Activated CD4-positive, alpha-beta T cell treated with anti-CD3 and anti-CD28 coated beads for 36 hours (primary cell): ENCODE results near the gene MTFP1. TPM values are rescaled to one million over a fixed set of nuclear protein-coding genes. Genes with fewer than 3 reads are reported as not detected.
"Not testable (repeated sequence)": the region's sequence is repeated elsewhere in the genome, so short reads cannot be mapped to it uniquely, and the experiment has no call there.

Source experiments
- ATAC-seq: fragments of 200-7000 bp; cut with Tn5 transposase; one replicate; pipeline ENCODE4 v1.10.0; 2021; ENCODE audit warnings: mild to moderate bottlenecking, moderate library complexity
- CTCF ChIA-PET: fragments of 350-600 bp; sonication (Branson Sonifier 250); formaldehyde crosslinking; loops from one replicate; lab custom pipeline; 2021; ENCODE audit warnings: antibody characterized with exemption; lab: Charles Lee
- POLR2A ChIA-PET: fragments of 350-600 bp; sonication (Branson Sonifier 250); formaldehyde crosslinking; loops from one replicate; lab custom pipeline; 2021; ENCODE audit warnings: antibody characterized with exemption, inconsistent platforms; lab: Charles Lee
- DNase-seq: peaks from one replicate; pipeline ENCODE4 v3.0.0-alpha.2; 2020
- H3K27ac Mint-ChIP-seq: one replicate; pipeline ENCODE4 v1.8.0; 2021; ENCODE audit warnings: mixed read lengths
- H3K27me3 Mint-ChIP-seq: one replicate; pipeline ENCODE4 v1.8.0; 2021; ENCODE audit warnings: mixed read lengths
- H3K36me3 Mint-ChIP-seq: one replicate; pipeline ENCODE4 v1.8.0; 2021; ENCODE audit warnings: low read depth, mixed read lengths
- H3K4me1 Mint-ChIP-seq: one replicate; pipeline ENCODE4 v1.8.0; 2021; ENCODE audit warnings: mixed read lengths
- H3K4me3 Mint-ChIP-seq: one replicate; pipeline ENCODE4 v1.8.0; 2021; ENCODE audit warnings: mild to moderate bottlenecking, moderate library complexity, mixed read lengths
- H3K9me3 Mint-ChIP-seq: one replicate; pipeline ENCODE4 v1.8.0; 2021; ENCODE audit warnings: low read depth, mixed read lengths
- intact Hi-C, 2 experiments: fragments of 100-400 bp; cut with DNase I in 1 of 2; cut with micrococcal nuclease in 1 of 2; formaldehyde crosslinking; loops; one replicate each; pipeline versions ENCODE4 v1.14.2 to v1.15.1; 2022 to 2024; cut with DNase I, micrococcal nuclease
- total RNA-seq, 2 experiments: library from RNA; stranded (reverse); gene quantifications; one replicate each; pipeline ENCODE4 v1.2.3, GENCODE V29; 2021

MTFP1 gene
- total RNA-seq, 2 experiments from 2014 or later: 47.0 to 54.6 TPM

DNA sequence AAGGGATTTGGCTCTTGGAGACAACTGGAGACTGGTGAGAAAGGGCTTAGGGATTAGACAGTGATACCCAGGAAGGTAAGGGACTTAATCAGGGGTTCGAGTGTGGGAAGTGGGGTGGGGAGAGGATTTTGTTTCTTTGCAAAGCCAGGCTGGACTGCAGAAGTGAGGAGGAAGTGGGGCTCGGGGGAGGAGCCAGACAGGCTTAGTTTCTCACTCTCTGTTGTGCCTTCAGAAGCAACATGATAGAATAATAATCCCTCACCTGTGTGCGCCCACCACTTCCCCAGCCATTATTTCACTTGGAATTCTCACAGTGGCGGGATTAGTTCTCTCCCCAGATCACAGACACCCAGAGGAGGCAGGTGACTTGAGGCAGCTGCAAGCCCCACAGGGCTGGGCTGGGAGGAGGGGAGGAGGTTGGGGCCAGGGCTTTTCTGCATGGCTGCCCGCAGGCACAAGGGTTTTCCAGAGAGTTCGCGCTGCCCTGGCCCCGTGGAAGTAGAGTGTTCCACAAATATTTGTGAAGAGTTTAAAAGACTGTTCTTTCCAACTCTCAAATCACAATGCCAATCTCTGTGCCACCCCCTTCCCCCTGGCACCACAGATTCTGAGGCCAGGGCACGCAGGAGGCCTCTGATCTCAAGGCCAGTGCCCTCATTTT lies 32.8 kb upstream of the MTFP1 start:
- peaks cover 27% of the 10 kb centered on the region for H3K4me1 Mint-ChIP-seq
- intact Hi-C loops: loop anchor here (5.0 to 10.0 kb wide), 2 partner anchors 212 to 285 kb away; partner anchors contain the start of gene TCN2 (in 1 of the 2)
- H3K27ac Mint-ChIP-seq: no peak overlapping the region
- POLR2A ChIA-PET: interaction anchor here (0.7 kb wide), 1 partner anchor 33 kb away, joined by 3 read pairs; the partner anchor contains the start of gene MTFP1
- DNase-seq: no peak
- no peaks in the 10 kb centered on the region for H3K27me3 Mint-ChIP-seq
- no peak overlapping the region for H3K4me3 Mint-ChIP-seq
- ATAC-seq: no peak
- H3K36me3 Mint-ChIP-seq: no peaks in the 10 kb centered on the region
- H3K9me3 Mint-ChIP-seq: no peaks in the 10 kb centered on the region
- CTCF ChIA-PET: interaction anchor here (0.7 to 11.8 kb wide), 9 partner anchors 16 to 690 kb away, joined by 3 to 202 read pairs (median 4); partner anchors contain the start of genes CASTOR1, MTFP1 and TBC1D10A

GRCh38 chr22:30393322-30393680 lies 32.3 kb upstream of the MTFP1 start:
- ChIA-PET CTCF (interaction anchor here (7.9 to 11.8 kb wide), 2 partner anchors 92 to 103 kb away, joined by 80 to 202 read pairs; partner anchors contain the start of gene CASTOR1), POLR2A (no interaction called here)
- ATAC-seq (no peak), DNase-seq (no peak)
- Mint-ChIP-seq H3K27me3 (no peaks in the 10 kb centered on the region), H3K4me1 (peaks cover 32% of the 10 kb centered on the region), H3K9me3 (no peaks in the 10 kb centered on the region), H3K27ac (no peak overlapping the region), H3K36me3 (no peaks in the 10 kb centered on the region), H3K4me3 (no peak overlapping the region)
- intact Hi-C loops: loop anchor here (5.0 to 10.0 kb wide), 2 partner anchors 212 to 286 kb away; partner anchors contain the start of gene TCN2 (in 1 of the 2)

GRCh38 chr22:30393885-30394284 lies 31.7 kb upstream of the MTFP1 start:
- H3K4me3 Mint-ChIP-seq: no peak overlapping the region

DNA sequence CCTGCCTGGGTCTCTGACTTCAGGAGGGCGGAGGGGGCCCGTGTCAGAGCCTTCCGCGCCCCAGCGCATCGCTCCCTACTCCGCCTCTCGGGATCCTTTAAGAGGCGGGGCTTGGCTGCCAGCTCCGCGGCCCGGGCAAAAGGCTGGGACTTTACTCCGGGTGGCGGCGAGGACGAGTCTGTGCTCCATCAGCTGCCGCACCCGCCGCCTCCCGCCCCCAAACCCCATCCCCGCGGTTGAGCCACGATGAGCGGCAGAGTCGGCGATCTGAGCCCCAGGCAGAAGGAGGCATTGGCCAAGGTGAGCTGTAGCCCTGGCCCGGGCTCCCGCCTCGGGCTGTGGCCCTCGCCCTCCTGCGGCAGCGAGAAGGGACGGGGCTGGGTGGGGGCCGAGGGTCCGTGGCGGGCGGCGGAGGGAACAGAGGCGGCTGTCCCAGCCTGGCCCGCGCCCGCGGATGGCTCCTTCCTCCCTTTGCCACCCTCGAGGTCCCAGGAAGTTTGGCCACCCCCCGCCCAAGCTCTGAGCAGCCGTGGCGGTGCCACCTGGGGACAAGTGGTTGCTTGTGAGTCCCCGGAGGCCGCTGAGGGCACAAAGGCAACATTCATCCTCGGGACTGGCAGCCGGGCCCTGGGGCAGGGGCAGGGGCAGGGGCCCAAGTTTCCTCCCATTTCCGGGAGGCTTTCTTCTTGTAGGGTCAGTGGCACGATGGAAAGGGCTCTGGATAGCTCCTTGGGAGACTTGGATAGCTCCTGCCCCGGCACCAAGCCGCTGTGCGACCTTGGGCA lies 28.5 kb upstream of the MTFP1 start, which contains the start of gene SEC14L2:
SEC14L2 (plus strand) TSS at position 148 of the 785 bp plus-strand sequence; CDS start at position 247, 99 bp downstream.
- ChIA-PET POLR2A (interaction anchor here (0.8 to 2.4 kb wide), 6 partner anchors 12 to 89 kb away, joined by 3 to 18 read pairs (median 4); partner anchors contain the start of genes MTFP1 and TBC1D10A), CTCF (interaction anchor here (0.6 to 5.0 kb wide), 12 partner anchors 9 to 134 kb away, joined by 3 to 48 read pairs (median 4); partner anchors contain the start of genes CASTOR1, CCDC157, MTFP1 and RNF215)
- ATAC-seq (peak; percentile 91), DNase-seq (peak; percentile 84)
- Mint-ChIP-seq H3K27me3 (no peaks in the 10 kb centered on the region), H3K4me1 (peaks cover 36% of the 10 kb centered on the region), H3K4me3 (peak within 1 kb of the TSS; percentile 83), H3K9me3 (no peaks in the 10 kb centered on the region), H3K27ac (peak within 1 kb of the TSS; percentile 56), H3K36me3 (peaks cover 3% of the 10 kb centered on the region)
- intact Hi-C loops: loop anchor here in 1 of 2 experiments (1.0 to 10.0 kb wide), 2 partner anchors 27 to 208 kb away; partner anchors contain the start of gene TCN2

More at GRCh38 chr22:30393885-30394284, 31.7 kb upstream of the MTFP1 start:
- POLR2A ChIA-PET: no interaction called here
- intact Hi-C loops: loop anchor here (5.0 to 10.0 kb wide), 2 partner anchors 211 to 287 kb away; partner anchors contain the start of gene TCN2 (in 1 of the 2)
- H3K4me1 Mint-ChIP-seq: peaks cover 38% of the 10 kb centered on the region
- CTCF ChIA-PET: interaction anchor here (1.0 to 11.8 kb wide), 4 partner anchors 30 to 105 kb away, joined by 3 to 202 read pairs (median 42); partner anchors contain the start of gene CASTOR1
- no peak overlapping the region for H3K27ac Mint-ChIP-seq
- no peaks in the 10 kb centered on the region for H3K36me3 Mint-ChIP-seq
- H3K27me3 Mint-ChIP-seq: no peaks in the 10 kb centered on the region
- DNase-seq: no peak
- no peak for ATAC-seq
- H3K9me3 Mint-ChIP-seq: no peaks in the 10 kb centered on the region

GRCh38 chr22:30397656-30398635 lies 27.6 kb upstream of the MTFP1 start:
- peak overlapping the region; percentile 55 for H3K27ac Mint-ChIP-seq
- ChIA-PET CTCF (interaction anchor here (0.6 to 5.0 kb wide), 10 partner anchors 11 to 832 kb away, joined by 3 to 48 read pairs (median 6); partner anchors contain the start of genes CASTOR1, MTFP1 and RNF215), POLR2A (interaction anchor here (1.3 to 2.4 kb wide), 5 partner anchors 13 to 88 kb away, joined by 3 to 18 read pairs (median 4); partner anchors contain the start of gene MTFP1)
- DNase-seq: peak; percentile 26
- no peaks in the 10 kb centered on the region for H3K27me3 Mint-ChIP-seq
- H3K4me1 Mint-ChIP-seq: peaks cover 31% of the 10 kb centered on the region
- no peaks in the 10 kb centered on the region for H3K9me3 Mint-ChIP-seq
- peaks cover 4% of the 10 kb centered on the region for H3K36me3 Mint-ChIP-seq
- H3K4me3 Mint-ChIP-seq: peak overlapping the region; percentile 83
- intact Hi-C loops: loop anchor here in 1 of 2 experiments (1.0 to 10.0 kb wide), 2 partner anchors 26 to 207 kb away; partner anchors contain the start of gene TCN2
- ATAC-seq: no peak

DNA sequence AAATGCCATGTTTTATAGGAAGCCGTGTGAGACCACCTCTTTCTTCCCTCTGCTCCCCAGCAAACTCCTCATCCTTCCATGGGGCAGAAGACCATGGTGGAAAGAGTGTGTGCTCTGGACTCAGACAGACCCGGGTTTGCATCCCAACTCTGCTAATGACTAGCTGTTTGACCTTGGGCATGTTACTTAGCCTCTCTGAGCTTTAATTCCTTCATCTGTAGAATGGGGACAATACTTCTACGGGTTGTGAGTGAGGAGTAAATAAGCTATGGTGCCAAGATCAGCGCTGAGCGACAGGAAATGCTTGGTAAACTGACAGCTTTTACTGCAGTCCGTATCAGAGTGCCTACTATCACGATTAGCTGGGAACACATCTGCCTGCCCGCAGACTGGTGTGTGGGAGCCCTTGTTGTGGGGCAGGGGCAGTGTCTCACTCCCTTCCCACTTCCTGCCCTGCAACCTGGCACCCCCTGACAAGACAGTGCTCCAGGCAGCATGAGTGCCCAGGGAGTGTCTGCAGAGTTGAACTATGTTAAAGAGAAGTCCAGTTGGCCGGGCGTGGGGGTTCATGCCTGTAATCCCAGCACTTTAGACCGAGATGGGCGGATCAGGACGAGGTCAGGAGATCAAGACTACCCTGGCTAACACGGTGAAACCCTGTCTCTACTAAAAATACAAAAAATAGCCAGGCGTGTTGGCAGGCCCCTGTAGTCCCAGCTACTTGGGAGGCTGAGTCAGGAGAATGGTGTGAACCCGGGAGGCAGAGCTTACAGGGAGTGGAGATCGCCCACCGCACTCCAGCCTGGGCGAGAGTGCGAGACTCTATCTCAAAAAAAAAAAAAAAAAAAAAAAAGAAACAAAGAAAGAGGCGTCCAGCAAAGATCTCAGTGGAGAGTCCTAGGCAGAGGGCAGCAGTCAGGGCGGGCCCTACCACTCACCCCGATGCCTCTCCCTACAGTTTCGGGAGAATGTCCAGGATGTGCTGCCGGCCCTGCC lies 26.6 kb upstream of the MTFP1 start:
- Mint-ChIP-seq H3K27ac (no peak overlapping the region), H3K27me3 (no peaks in the 10 kb centered on the region), H3K4me3 (peak overlapping the region; percentile 83), H3K4me1 (peaks cover 31% of the 10 kb centered on the region), H3K36me3 (peaks cover 6% of the 10 kb centered on the region), H3K9me3 (no peaks in the 10 kb centered on the region)
- DNase-seq (peak; percentile 23), ATAC-seq (peak; percentile 12)
- POLR2A ChIA-PET: interaction anchor here (1.0 kb wide), 1 partner anchor 14 kb away, joined by 3 read pairs; no protein-coding TSS in a partner anchor
- CTCF ChIA-PET: interaction anchor here (0.5 to 5.0 kb wide), 8 partner anchors 8 to 1122 kb away, joined by 3 to 48 read pairs (median 6); partner anchors contain the start of genes CASTOR1, MTFP1 and RNF215
- intact Hi-C loops: loop anchor here in 1 of 2 experiments (10.0 kb wide), 1 partner anchor 206 kb away; the partner anchor contains the start of gene TCN2

DNA sequence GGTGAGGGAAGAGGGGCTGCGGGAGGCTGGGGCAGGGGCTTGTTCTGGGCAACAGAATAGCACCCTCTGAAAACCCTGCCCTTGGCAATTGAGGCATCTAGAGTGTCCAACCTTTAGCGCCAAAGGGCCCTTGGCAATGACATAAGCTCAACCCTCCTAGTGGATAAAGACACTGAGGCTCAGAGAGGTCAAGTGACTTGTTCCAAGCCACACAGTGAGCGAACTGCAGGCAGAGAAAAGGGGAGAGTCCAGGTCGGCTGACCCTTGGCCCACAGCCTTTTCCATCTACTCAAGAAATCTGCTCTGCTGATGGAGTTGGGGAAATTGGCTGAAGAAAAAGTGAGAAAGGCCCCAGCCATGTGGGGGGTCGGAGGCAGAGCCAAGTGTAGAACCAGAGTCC lies 25.9 kb upstream of the MTFP1 start:
- ATAC-seq: no peak
- intact Hi-C loops: loop anchor here in 1 of 2 experiments (10.0 kb wide), 1 partner anchor 205 kb away; the partner anchor contains the start of gene TCN2
- peaks cover 31% of the 10 kb centered on the region for H3K4me1 Mint-ChIP-seq
- DNase-seq: no peak
- H3K27me3 Mint-ChIP-seq: no peaks in the 10 kb centered on the region
- peaks cover 6% of the 10 kb centered on the region for H3K36me3 Mint-ChIP-seq
- no peak overlapping the region for H3K27ac Mint-ChIP-seq
- H3K4me3 Mint-ChIP-seq: no peak overlapping the region
- ChIA-PET POLR2A (interaction anchor here (1.0 kb wide), 1 partner anchor 14 kb away, joined by 3 read pairs; no protein-coding TSS in a partner anchor), CTCF (interaction anchor here (0.6 to 5.0 kb wide), 4 partner anchors 9 to 1122 kb away, joined by 3 to 48 read pairs (median 20); partner anchors contain the start of genes CASTOR1 and MTFP1)
- H3K9me3 Mint-ChIP-seq: no peaks in the 10 kb centered on the region

- CTCF ChIA-PET: interaction anchor here (1.9 to 5.0 kb wide), 3 partner anchors 9 to 111 kb away, joined by 4 to 48 read pairs (median 37); partner anchors contain the start of genes CASTOR1 and MTFP1
- intact Hi-C loops: no loop called here
- POLR2A ChIA-PET: no interaction called here
Observed at GRCh38 chr22:30400159-30400558, 25.4 kb upstream of the MTFP1 start.

DNA sequence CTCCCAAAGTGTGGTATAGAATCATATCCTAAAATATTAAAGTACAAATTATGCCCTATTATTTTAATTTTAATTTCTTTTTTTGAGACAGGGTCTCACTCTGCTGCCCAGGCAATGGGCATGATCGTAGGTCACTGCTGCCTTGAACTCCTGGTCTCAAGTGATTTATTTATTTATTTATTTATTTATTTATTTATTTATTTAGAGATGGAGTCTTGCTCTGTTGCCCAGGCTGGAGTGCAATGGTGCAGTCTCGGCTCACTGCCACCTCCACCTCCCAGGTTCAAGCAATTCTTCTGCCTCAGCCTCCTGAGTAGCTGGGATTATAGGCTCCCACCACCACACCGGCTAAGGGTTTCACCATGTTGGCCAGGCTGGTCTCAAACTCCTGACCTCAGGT lies 24.5 kb upstream of the MTFP1 start:
- H3K9me3 Mint-ChIP-seq, DNase-seq, CTCF ChIA-PET, ATAC-seq, POLR2A ChIA-PET, H3K36me3 Mint-ChIP-seq, H3K27me3 Mint-ChIP-seq, H3K27ac Mint-ChIP-seq, H3K4me3 Mint-ChIP-seq, intact Hi-C loops: not testable (repeated sequence)
- H3K4me1 Mint-ChIP-seq: peaks cover 28% of the 10 kb centered on the region

More at GRCh38 chr22:30400159-30400558, 25.4 kb upstream of the MTFP1 start:
- Mint-ChIP-seq H3K4me3 (no peak overlapping the region), H3K27ac (no peak overlapping the region), H3K27me3 (no peaks in the 10 kb centered on the region), H3K9me3 (no peaks in the 10 kb centered on the region), H3K36me3 (peaks cover 6% of the 10 kb centered on the region), H3K4me1 (peaks cover 31% of the 10 kb centered on the region)
- no peak for DNase-seq
- ATAC-seq: no peak
